HG02943 (cell line): ENCODE results near the gene F2RL2.

ENCODE experiments used
- ATAC-seq: cut with Tn5 transposase; IDR thresholded peaks from one replicate; pipeline ENCODE4 v1.9.1; 2021; ENCODE audit warnings: mild to moderate bottlenecking, low read depth, moderate library complexity; ENCODE audit not compliant: unreplicated experiment

The F2RL2 gene

DNA sequence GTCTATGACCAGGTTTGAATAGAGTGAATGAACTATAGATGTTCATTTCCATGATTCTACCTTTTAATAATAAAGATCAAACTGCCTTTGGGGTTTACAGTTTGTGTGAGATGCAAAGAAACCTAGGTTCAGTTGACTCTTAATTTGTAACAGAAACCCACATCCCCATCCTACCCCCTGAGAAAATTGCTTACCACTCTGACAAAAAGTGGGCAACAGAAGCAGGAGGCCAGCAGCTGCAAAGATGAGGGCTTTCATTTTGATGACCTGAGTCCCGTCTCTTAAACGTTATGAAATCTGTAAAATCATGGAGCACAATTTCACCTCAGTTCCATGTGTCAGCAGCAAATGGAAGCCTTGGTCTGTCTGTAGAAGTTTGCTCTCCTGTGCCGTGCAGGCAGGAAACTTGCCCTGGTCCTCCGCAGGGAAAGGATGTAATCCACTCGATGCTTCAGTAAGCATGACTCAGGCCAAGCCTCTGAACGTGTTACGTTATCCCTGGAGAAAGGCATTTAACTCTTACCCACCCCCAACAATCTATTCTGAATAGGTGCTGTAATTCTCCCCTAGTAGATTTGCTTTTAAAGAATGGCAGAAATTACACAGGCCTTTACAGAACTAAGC lies at the start of gene F2RL2:
F2RL2 (minus strand) TSS at position 431 of the 624 bp plus-strand sequence; CDS start at position 258, 173 bp downstream.
- no peak for ATAC-seq

GRCh38 chr5:76672242-76672641 lies 49.0 kb upstream of the F2RL2 start:
- ATAC-seq: no peak

GRCh38 chr5:76670508-76670907 lies 47.3 kb upstream of the F2RL2 start:
- no peak for ATAC-seq

DNA sequence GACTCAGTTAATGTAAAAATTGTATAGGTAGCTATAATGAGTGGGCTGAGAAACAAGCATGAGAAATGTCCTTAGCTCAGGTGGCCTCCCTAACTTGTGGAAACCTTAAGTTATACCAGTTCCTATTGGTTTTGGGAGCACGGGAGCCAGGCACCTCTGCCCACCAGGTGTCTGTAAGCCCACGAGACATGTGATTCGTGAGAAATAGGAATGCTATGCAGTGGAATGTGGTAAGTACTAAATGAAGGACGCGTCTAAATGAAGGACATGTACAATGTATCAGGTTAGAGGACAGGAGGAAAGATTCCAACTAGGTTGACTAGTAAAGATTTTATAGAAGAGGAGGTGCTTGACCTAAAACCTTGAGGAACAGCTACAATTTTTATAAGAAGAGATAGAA lies 46.0 kb upstream of the F2RL2 start:
- no peak for ATAC-seq

DNA sequence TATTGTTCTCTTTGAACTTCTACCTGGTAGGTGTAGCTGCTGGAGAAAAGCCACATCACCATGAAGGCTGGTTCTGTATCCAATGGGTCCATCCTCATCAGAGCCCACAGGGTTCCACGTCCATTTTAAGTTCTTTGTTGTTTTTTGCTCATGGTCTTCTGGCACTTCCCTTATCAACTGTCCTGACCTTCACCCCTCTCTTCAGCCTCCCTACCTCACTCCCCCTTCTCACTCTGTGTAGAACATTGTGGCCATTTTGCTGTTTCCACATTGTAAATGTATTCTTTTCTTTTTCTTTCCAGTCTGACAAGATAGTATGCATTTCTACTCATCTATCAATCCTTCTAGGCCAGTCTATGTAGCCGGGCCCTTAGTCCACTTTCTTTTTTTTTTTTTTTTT lies 44.3 kb upstream of the F2RL2 start:
- no peak for ATAC-seq

DNA sequence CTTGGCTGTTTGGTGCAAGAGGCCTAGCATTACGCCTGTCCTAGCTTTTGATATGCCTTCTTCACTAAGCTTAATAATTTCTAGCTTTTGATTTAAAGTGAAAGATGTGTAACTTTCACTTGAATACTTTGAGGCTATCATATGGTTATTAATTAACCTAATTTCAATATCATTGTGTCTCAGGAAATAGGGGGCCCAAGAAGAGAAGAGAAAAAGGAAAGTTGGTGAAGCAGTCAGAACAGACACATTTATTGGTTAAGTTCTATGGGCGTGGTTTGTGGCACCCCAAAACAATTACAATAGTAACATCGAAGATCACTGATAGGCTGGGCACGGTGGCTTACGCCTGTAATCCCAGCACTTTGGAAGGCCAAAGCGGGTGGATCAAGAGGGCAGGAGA lies 40.9 kb upstream of the F2RL2 start:
- ATAC-seq: no peak

- no peak for ATAC-seq
These were observed 40.4 kb upstream of the F2RL2 start for GRCh38 chr5:76663573-76663972.

GRCh38 chr5:76662521-76662920 lies 39.3 kb upstream of the F2RL2 start:
- ATAC-seq: no peak

- ATAC-seq: no peak
These were observed 37.2 kb upstream of the F2RL2 start for GRCh38 chr5:76660360-76660759.

DNA sequence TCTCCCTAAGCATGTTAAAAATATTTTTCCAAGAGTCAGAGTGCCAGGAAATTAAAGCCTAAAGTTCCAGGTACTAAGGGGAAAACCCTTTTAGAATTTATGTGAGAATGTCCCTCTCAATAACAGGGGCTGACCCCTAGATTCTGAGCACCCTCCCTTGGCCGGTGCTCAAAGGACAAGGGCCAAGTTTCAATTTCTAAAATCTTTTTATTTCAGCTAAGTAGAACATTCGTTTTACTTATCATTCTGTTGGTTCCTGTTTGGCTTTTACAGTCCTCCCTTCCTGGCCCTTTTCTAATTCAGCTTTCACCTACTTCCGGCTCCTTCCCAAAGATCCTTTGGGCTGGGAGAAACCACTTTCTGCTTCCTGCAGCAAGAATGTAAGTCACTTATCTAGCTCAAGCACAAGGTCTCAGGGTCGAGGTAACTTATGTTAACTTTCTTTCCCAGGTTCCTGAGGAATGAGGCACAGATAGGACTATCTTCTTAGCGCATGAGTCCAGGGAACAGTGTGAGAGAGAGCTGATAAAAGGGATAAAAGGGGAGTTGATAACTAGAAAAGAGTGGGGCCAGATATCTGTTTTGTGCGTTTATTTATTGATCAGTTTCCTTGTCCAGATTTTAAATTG lies 34.6 kb upstream of the F2RL2 start:
- ATAC-seq: no peak

DNA sequence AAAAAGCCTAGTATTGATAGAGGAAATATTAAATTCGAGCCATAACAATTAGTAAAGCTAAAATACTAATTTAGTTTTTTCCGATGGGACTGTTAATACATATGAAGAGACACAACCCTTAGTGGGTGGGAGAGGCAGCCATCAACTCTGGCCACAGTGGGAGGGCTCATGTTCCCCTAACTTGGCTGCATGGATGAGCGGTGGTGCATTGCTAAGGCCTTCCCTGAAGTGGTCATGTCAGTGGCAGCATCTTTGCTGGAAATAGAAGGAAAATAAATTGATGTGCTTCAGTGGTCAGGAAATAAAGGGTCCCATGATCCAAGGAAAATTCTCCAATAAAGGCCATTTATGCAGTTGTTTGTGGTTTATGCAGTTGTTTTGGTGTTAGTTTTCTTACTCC lies 33.9 kb upstream of the F2RL2 start:
- ATAC-seq: no peak

GRCh38 chr5:76652809-76653414 lies 29.7 kb upstream of the F2RL2 start:
- ATAC-seq: no peak

DNA sequence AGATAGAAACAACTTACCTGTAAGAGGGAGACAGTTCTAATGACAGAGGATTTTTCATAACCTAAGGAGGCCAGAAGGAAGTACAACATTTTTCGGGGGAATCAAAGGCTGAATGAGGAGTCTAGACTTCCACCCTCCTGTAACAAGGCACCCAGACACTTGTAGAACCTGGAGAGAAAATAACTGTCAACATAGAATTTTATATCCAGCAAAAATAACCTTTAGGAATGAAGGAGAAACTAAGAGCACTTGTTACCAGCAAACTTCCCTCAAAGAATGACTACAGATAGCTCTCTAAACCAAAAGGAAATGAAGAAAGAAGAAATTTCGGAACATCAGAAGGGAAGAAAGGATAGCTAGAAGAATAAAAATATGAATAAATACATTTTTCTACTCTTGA lies 25.9 kb upstream of the F2RL2 start:
- no peak for ATAC-seq

GRCh38 chr5:76643371-76643770 lies 20.2 kb upstream of the F2RL2 start:
- no peak for ATAC-seq

GRCh38 chr5:76642390-76643040 lies 19.3 kb upstream of the F2RL2 start:
- ATAC-seq: no peak

GRCh38 chr5:76641514-76642120 lies 18.4 kb upstream of the F2RL2 start:
- no peak for ATAC-seq

- no peak for ATAC-seq
These were observed 15.3 kb upstream of the F2RL2 start for GRCh38 chr5:76638479-76638878.

GRCh38 chr5:76637490-76637889 lies 14.3 kb upstream of the F2RL2 start:
- no peak for ATAC-seq

- no peak for ATAC-seq
These were observed 11.5 kb upstream of the F2RL2 start for GRCh38 chr5:76634661-76635060.

GRCh38 chr5:76626738-76627137 lies 3.5 kb upstream of the F2RL2 start:
- no peak for ATAC-seq
